Gastrocnemius medialis (tissue), 4 donors: Measurements from ENCODE around the gene ABHD17C.

Source experiments
- CTCF ChIP-seq, 5 experiments: fragments of 450-650 bp in 3 of 5; fragments of 200-600 bp in 2 of 5; sonication (generic) in 2 of 5; IDR thresholded peaks in 4 of 5; conservative IDR thresholded peaks in 1 of 5; 1 replicate in 4 of 5; 2 replicates in 1 of 5; pipeline ENCODE4 v1.5.1; 2016 to 2019; ENCODE audit warnings: antibody characterized with exemption in 5 of 5, mild to moderate bottlenecking in 3 of 5, moderate library complexity in 3 of 5
- POLR2A ChIP-seq, 2 donors: fragments of 450-650 bp; IDR thresholded peaks; one replicate each; pipeline ENCODE4 v1.6.1; 2017; ENCODE audit warnings: antibody characterized with exemption in 2 of 2, mild to moderate bottlenecking in 2 of 2, moderate library complexity in 2 of 2

DNA sequence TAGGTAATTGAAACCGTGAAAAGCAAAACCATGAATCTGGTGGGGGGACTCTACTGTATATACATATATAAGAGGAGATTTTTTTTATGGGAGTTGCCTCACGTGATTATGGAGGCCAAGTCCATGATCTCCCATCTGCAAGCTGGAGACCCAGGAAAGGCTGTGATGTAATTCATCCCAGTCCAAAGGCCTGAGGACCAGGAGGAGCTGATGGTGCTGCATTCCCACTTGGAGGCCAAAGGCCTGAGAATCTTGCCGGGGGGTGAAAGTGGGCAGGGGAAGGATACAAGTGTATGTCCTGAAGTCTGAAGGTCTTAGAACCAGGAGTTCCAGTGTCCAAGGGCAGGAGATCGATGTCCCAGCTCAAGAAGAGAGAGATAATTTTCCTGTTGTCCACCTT, 47.0 kb downstream of the ABHD17C start:
- TF ChIP-seq CTCF (IDR thresholded peaks at IDR 0.05 in 4 of 5, conservative IDR thresholded peaks at IDR 0.05 in 1 of 5) (no peak), POLR2A (IDR thresholded peaks at IDR 0.05) (no peak)
